ENCODE data around the gene DMRTA2. TPM values are rescaled to one million over a fixed set of nuclear protein-coding genes. Genes with fewer than 3 reads are reported as not detected.

The DMRTA2 gene
- total RNA-seq, 2 donors from 2014 or later = 1.2 to 2.4 TPM

- Mint-ChIP-seq H3K27me3 (ENCODE audit: insufficient read depth) (peaks cover 92% of the 10 kb centered on the region), H3K4me1 (peaks cover 11% of the 10 kb centered on the region), H3K27ac (no peak overlapping the region), H3K4me3 (peak overlapping the region; percentile 46), H3K9me3 (peaks cover 8% of the 10 kb centered on the region), H3K36me3 (ENCODE audit: low read depth) (peaks cover 3% of the 10 kb centered on the region)
- no peak overlapping the region for H3K9ac ChIP-seq (ENCODE audit: extremely low read depth, low read length, poor library complexity, severe bottlenecking)
- no peaks in the 10 kb centered on the region for H3K4me1 ChIP-seq (ENCODE audit: control insufficient read depth, insufficient read depth, low read length)
- peaks cover 100% of the 10 kb centered on the region for H3K27me3 ChIP-seq (ENCODE audit: control insufficient read depth, insufficient read depth, low read length, poor library complexity, severe bottlenecking)
- DNase-seq = peak; percentile 88
- no peak for TF ChIP-seq CTCF (conservative IDR thresholded peaks at IDR 0.05)
- 1 to 3% methylated on average over 29 to 46 of the region's 46 CpGs for WGBS, 2 experiments (ENCODE audit: insufficient coverage in 1 of 2, insufficient read length in 1 of 2)
- peaks cover 6% of the 10 kb centered on the region for H3K9me3 ChIP-seq (ENCODE audit: control insufficient read depth, low read length)
- no peak overlapping the region for H3K27ac ChIP-seq (ENCODE audit: low read depth, low read length)
- H3K4me3 ChIP-seq (ENCODE audit: low read length) = peak overlapping the region; percentile 71
- no peaks in the 10 kb centered on the region for H3K36me3 ChIP-seq (ENCODE audit: control insufficient read depth, insufficient read depth, low read length)
These were observed 6.4 kb downstream of the DMRTA2 start for GRCh38 chr1:50416553-50417453.

GRCh38 chr1:50416150-50416527 lies 7.1 kb downstream of the DMRTA2 start:
- no peaks in the 10 kb centered on the region for H3K36me3 ChIP-seq (ENCODE audit: control insufficient read depth, insufficient read depth, low read length)
- Mint-ChIP-seq H3K4me1 (peaks cover 7% of the 10 kb centered on the region), H3K36me3 (ENCODE audit: low read depth) (peaks cover 3% of the 10 kb centered on the region), H3K9me3 (peaks cover 8% of the 10 kb centered on the region), H3K4me3 (peak overlapping the region; percentile 46), H3K27me3 (ENCODE audit: insufficient read depth) (peaks cover 91% of the 10 kb centered on the region), H3K27ac (no peak overlapping the region)
- peak; percentile 76 for DNase-seq
- no peak overlapping the region for H3K9ac ChIP-seq (ENCODE audit: extremely low read depth, low read length, poor library complexity, severe bottlenecking)
- peaks cover 100% of the 10 kb centered on the region for H3K27me3 ChIP-seq (ENCODE audit: control insufficient read depth, insufficient read depth, low read length, poor library complexity, severe bottlenecking)
- H3K9me3 ChIP-seq (ENCODE audit: control insufficient read depth, low read length) = peaks cover 6% of the 10 kb centered on the region
- H3K27ac ChIP-seq (ENCODE audit: low read depth, low read length) = no peak overlapping the region
- H3K4me1 ChIP-seq (ENCODE audit: control insufficient read depth, insufficient read depth, low read length) = no peaks in the 10 kb centered on the region
- WGBS, 2 experiments (ENCODE audit: insufficient coverage in 1 of 2, insufficient read length in 1 of 2) = 2 to 3% methylated on average over 14 to 25 of the region's 25 CpGs
- TF ChIP-seq CTCF (conservative IDR thresholded peaks at IDR 0.05) = peak; percentile 26
- H3K4me3 ChIP-seq (ENCODE audit: low read length) = peak overlapping the region; percentile 71

GRCh38 chr1:50415235-50416149 lies 7.8 kb downstream of the DMRTA2 start:
- 10% methylated on average over 19 to 56 of the region's 56 CpGs for WGBS, 2 experiments (ENCODE audit: insufficient coverage in 1 of 2, insufficient read length in 1 of 2)
- Mint-ChIP-seq H3K27me3 (ENCODE audit: insufficient read depth) (peaks cover 90% of the 10 kb centered on the region), H3K4me3 (peak overlapping the region; percentile 46), H3K27ac (no peak overlapping the region), H3K9me3 (peaks cover 8% of the 10 kb centered on the region), H3K4me1 (peaks cover 7% of the 10 kb centered on the region), H3K36me3 (ENCODE audit: low read depth) (peaks cover 3% of the 10 kb centered on the region)
- H3K4me3 ChIP-seq (ENCODE audit: low read length) = no peak overlapping the region
- H3K9me3 ChIP-seq (ENCODE audit: control insufficient read depth, low read length) = peaks cover 6% of the 10 kb centered on the region
- DNase-seq = peak; percentile 74
- H3K9ac ChIP-seq (ENCODE audit: extremely low read depth, low read length, poor library complexity, severe bottlenecking) = no peak overlapping the region
- TF ChIP-seq CTCF (conservative IDR thresholded peaks at IDR 0.05) = peak; percentile 56
- H3K27ac ChIP-seq (ENCODE audit: low read depth, low read length) = no peak overlapping the region
- no peaks in the 10 kb centered on the region for H3K36me3 ChIP-seq (ENCODE audit: control insufficient read depth, insufficient read depth, low read length)
- peaks cover 99% of the 10 kb centered on the region for H3K27me3 ChIP-seq (ENCODE audit: control insufficient read depth, insufficient read depth, low read length, poor library complexity, severe bottlenecking)
- no peaks in the 10 kb centered on the region for H3K4me1 ChIP-seq (ENCODE audit: control insufficient read depth, insufficient read depth, low read length)

Measured in endodermal cell (in vitro differentiated cells).